LNCaP clone FGC (cell line): ENCODE data around the gene TENM3.

ENCODE experiments used
- DNase-seq: peaks from one replicate; pipeline ENCODE4 v3.0.0-alpha.2; 2011; ENCODE audit warnings: low read depth
- H3K4me3 ChIP-seq: 2 replicates; pipeline ENCODE4 v1.5.1; 2011; ENCODE audit warnings: mild to moderate bottlenecking, low read depth, low read length, control low read depth
- TF ChIP-seq, protein P1 (sequence below): IDR thresholded peaks from 2 replicates; pipeline ENCODE4 v1.5.1; 2012; ENCODE audit warnings: mild to moderate bottlenecking; ENCODE audit not compliant: control insufficient read depth, insufficient read depth; ENCODE audit errors: extremely low read depth

TENM3 gene

GRCh38 chr4:182254026-182254780 lies 11.0 kb downstream of the TENM3 start:
- TF ChIP-seq, protein P1, sequence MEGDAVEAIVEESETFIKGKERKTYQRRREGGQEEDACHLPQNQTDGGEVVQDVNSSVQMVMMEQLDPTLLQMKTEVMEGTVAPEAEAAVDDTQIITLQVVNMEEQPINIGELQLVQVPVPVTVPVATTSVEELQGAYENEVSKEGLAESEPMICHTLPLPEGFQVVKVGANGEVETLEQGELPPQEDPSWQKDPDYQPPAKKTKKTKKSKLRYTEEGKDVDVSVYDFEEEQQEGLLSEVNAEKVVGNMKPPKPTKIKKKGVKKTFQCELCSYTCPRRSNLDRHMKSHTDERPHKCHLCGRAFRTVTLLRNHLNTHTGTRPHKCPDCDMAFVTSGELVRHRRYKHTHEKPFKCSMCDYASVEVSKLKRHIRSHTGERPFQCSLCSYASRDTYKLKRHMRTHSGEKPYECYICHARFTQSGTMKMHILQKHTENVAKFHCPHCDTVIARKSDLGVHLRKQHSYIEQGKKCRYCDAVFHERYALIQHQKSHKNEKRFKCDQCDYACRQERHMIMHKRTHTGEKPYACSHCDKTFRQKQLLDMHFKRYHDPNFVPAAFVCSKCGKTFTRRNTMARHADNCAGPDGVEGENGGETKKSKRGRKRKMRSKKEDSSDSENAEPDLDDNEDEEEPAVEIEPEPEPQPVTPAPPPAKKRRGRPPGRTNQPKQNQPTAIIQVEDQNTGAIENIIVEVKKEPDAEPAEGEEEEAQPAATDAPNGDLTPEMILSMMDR = no peak
- no peak overlapping the region for H3K4me3 ChIP-seq
- no peak for DNase-seq

- TF ChIP-seq, protein P1 = no peak
- DNase-seq = no peak
- no peak overlapping the region for H3K4me3 ChIP-seq
Measured at GRCh38 chr4:182255441-182256190, 12.4 kb downstream of the TENM3 start.

DNA sequence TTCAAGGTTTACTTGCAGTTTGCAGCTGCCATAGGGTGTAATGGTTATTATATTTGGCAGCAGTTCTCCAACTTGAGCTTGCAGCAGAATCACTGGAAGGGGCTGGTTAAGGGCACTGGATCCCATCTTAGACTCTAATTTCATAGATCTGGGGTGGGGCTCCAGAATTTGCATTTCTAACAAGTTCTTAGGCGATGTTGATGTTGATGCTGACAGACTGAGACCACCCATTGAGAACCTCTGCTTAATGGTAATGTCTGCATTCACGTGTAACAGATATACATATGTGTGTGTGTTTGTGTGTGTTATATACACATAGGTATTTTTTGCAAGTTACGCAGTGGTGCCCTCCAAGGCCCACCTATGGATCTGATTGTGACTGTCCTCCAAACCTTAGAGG lies 13.8 kb downstream of the TENM3 start:
- no peak for DNase-seq
- H3K4me3 ChIP-seq = no peak overlapping the region
- TF ChIP-seq, protein P1 = no peak

GRCh38 chr4:182257503-182257902 lies 14.3 kb downstream of the TENM3 start:
- DNase-seq = no peak
- H3K4me3 ChIP-seq = no peak overlapping the region
- TF ChIP-seq, protein P1 = no peak

DNA sequence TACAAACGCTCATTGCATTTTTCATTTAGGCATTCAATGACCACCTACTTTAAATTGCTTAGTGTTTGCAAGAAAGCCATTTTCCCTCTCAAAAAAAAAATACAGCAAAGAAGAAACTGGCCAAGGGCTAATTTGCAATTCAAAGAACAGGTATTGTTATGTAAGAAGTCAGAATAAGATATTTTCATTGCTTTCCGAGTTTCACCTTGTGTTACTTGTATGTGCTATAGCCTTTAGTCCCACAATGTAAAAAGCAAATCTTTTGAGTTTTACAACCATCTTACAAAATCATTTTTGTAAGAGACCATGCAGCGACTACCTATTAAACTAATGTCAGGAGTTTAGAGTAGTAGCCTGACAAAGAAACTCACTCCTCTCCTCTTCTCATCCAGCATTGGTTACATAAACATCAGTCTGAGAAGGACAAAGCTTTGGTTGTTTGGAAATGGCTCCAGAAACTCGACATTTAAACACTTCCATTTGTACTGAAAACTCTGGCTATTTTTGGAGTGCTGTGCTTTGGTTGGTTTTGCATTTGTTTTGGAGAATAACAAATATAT lies 15.3 kb downstream of the TENM3 start:
- TF ChIP-seq, protein P1 = no peak
- H3K4me3 ChIP-seq = no peak overlapping the region
- DNase-seq = no peak

- no peak for DNase-seq
- TF ChIP-seq, protein P1 = no peak
- no peak overlapping the region for H3K4me3 ChIP-seq
Measured at GRCh38 chr4:182261651-182262223, 18.5 kb downstream of the TENM3 start.
